Loucy (cell line): ENCODE measurements around the gene KREMEN1.

ENCODE experiments used
- CTCF ChIP-seq: fragments of 200-600 bp; sonication (generic); conservative IDR thresholded peaks from 2 replicates; pipeline ENCODE4 v1.5.1; 2014; ENCODE audit warnings: mild to moderate bottlenecking, antibody characterized with exemption, low read length
- EZH2phosphoT487 ChIP-seq: fragments of 200-600 bp; IDR thresholded peaks from 2 replicates; pipeline ENCODE4 v1.6.1; 2018; ENCODE audit warnings: antibody characterized with exemption, mild to moderate bottlenecking, moderate library complexity, borderline replicate concordance

GRCh38 chr22:29183971-29184848 is 111.4 kb downstream of the KREMEN1 start:
- no peak for TF ChIP-seq CTCF
- TF ChIP-seq EZH2phosphoT487, result no peak
